ENCODE measurements around the gene URB2.

GRCh38 chr1:229665912-229666558 lies 40.0 kb downstream of the URB2 start:
- TF ChIP-seq CTCF (IDR thresholded peaks at IDR 0.05) (no peak), POLR2AphosphoS5 (IDR thresholded peaks at IDR 0.05; ENCODE audit: low read depth, low read length) (no peak)

All from Panc1 (cell line).